ENCODE results near the gene MBTPS1. TPM values are rescaled to one million over a fixed set of nuclear protein-coding genes. Genes with fewer than 3 reads are reported as not detected.

Gene MBTPS1
- total RNA-seq, 1 experiment from 2014 or later = 46.9 TPM

DNA sequence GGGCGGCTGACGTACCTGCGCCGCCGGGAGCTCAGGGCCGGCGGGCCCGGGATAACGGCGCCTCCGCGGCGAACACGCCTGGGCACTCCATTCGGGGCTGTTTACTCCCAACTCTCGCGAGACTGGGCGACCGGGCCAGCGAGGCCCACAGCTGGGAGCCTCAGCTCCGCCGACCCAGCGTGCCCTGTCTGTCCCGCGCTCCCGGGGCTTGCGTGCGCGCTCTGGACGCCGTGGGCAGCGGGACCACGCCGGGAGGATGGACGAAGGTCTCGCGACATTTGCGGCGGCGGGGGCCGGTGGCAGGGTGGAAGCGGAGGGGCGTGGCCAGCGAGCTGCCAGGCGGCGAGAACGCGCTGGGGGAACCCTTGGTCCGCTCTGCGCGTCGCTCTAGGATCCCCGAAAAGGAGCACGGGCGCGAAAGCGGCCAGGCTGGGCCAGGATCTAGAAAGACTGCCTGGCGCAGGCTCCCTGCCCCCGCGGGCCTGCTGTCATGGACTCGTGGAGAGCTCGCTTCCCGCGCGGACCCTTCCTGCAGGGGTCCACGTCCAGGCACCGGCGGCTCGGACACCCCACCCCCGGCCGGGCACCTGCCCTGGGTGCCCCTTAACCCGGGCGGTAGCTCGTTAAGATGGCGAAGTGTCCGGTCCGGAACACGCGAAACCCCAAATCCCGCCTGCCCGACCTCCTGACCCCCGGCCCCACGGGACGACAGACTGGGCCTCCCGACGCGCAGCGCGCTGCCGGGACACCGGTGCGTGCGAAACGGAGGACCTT, at the start of gene MBTPS1 (continued):
- no peak for TF ChIP-seq JUN (CRISPR knock-in tag; IDR thresholded peaks at IDR 0.05)
- TF ChIP-seq SMAD4 (CRISPR knock-in tag; IDR thresholded peaks at IDR 0.05) = no peak
- TF ChIP-seq HMGA2 (CRISPR knock-in tag; IDR thresholded peaks at IDR 0.05) = no peak
- TF ChIP-seq, protein P1, sequence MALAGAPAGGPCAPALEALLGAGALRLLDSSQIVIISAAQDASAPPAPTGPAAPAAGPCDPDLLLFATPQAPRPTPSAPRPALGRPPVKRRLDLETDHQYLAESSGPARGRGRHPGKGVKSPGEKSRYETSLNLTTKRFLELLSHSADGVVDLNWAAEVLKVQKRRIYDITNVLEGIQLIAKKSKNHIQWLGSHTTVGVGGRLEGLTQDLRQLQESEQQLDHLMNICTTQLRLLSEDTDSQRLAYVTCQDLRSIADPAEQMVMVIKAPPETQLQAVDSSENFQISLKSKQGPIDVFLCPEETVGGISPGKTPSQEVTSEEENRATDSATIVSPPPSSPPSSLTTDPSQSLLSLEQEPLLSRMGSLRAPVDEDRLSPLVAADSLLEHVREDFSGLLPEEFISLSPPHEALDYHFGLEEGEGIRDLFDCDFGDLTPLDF (CRISPR knock-in tag; IDR thresholded peaks at IDR 0.05) = no peak
- TF ChIP-seq, protein P2, sequence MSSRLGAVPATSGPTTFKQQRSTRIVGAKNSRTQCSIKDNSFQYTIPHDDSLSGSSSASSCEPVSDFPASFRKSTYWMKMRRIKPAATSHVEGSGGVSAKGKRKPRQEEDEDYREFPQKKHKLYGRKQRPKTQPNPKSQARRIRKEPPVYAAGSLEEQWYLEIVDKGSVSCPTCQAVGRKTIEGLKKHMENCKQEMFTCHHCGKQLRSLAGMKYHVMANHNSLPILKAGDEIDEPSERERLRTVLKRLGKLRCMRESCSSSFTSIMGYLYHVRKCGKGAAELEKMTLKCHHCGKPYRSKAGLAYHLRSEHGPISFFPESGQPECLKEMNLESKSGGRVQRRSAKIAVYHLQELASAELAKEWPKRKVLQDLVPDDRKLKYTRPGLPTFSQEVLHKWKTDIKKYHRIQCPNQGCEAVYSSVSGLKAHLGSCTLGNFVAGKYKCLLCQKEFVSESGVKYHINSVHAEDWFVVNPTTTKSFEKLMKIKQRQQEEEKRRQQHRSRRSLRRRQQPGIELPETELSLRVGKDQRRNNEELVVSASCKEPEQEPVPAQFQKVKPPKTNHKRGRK (CRISPR knock-in tag; IDR thresholded peaks at IDR 0.05; ENCODE audit: borderline replicate concordance) = no peak
- TF ChIP-seq IRF2 (CRISPR knock-in tag; IDR thresholded peaks at IDR 0.05; ENCODE audit: borderline replicate concordance, low read depth) = no peak
- TF ChIP-seq, protein P3, sequence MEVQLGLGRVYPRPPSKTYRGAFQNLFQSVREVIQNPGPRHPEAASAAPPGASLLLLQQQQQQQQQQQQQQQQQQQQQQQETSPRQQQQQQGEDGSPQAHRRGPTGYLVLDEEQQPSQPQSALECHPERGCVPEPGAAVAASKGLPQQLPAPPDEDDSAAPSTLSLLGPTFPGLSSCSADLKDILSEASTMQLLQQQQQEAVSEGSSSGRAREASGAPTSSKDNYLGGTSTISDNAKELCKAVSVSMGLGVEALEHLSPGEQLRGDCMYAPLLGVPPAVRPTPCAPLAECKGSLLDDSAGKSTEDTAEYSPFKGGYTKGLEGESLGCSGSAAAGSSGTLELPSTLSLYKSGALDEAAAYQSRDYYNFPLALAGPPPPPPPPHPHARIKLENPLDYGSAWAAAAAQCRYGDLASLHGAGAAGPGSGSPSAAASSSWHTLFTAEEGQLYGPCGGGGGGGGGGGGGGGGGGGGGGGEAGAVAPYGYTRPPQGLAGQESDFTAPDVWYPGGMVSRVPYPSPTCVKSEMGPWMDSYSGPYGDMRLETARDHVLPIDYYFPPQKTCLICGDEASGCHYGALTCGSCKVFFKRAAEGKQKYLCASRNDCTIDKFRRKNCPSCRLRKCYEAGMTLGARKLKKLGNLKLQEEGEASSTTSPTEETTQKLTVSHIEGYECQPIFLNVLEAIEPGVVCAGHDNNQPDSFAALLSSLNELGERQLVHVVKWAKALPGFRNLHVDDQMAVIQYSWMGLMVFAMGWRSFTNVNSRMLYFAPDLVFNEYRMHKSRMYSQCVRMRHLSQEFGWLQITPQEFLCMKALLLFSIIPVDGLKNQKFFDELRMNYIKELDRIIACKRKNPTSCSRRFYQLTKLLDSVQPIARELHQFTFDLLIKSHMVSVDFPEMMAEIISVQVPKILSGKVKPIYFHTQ (CRISPR knock-in tag; IDR thresholded peaks at IDR 0.05) = no peak
- TF ChIP-seq, protein P4, sequence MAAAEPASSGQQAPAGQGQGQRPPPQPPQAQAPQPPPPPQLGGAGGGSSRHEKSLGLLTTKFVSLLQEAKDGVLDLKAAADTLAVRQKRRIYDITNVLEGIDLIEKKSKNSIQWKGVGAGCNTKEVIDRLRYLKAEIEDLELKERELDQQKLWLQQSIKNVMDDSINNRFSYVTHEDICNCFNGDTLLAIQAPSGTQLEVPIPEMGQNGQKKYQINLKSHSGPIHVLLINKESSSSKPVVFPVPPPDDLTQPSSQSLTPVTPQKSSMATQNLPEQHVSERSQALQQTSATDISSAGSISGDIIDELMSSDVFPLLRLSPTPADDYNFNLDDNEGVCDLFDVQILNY (CRISPR knock-in tag; IDR thresholded peaks at IDR 0.05) = peak; percentile 67
- TF ChIP-seq, protein P5, sequence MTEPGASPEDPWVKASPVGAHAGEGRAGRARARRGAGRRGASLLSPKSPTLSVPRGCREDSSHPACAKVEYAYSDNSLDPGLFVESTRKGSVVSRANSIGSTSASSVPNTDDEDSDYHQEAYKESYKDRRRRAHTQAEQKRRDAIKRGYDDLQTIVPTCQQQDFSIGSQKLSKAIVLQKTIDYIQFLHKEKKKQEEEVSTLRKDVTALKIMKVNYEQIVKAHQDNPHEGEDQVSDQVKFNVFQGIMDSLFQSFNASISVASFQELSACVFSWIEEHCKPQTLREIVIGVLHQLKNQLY (CRISPR knock-in tag; IDR thresholded peaks at IDR 0.05) = peak; percentile 12; the same call in 1 of the 2 replicates
- TF ChIP-seq, protein P6, sequence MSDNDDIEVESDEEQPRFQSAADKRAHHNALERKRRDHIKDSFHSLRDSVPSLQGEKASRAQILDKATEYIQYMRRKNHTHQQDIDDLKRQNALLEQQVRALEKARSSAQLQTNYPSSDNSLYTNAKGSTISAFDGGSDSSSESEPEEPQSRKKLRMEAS (CRISPR knock-in tag; IDR thresholded peaks at IDR 0.05) = peak; percentile 83
- TF ChIP-seq, protein P7, sequence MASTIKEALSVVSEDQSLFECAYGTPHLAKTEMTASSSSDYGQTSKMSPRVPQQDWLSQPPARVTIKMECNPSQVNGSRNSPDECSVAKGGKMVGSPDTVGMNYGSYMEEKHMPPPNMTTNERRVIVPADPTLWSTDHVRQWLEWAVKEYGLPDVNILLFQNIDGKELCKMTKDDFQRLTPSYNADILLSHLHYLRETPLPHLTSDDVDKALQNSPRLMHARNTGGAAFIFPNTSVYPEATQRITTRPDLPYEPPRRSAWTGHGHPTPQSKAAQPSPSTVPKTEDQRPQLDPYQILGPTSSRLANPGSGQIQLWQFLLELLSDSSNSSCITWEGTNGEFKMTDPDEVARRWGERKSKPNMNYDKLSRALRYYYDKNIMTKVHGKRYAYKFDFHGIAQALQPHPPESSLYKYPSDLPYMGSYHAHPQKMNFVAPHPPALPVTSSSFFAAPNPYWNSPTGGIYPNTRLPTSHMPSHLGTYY (CRISPR knock-in tag; IDR thresholded peaks at IDR 0.05) = no peak
- TF ChIP-seq ZNF317 (CRISPR knock-in tag; IDR thresholded peaks at IDR 0.05; ENCODE audit: borderline replicate concordance, low read depth) = no peak
- TF ChIP-seq, protein P8, sequence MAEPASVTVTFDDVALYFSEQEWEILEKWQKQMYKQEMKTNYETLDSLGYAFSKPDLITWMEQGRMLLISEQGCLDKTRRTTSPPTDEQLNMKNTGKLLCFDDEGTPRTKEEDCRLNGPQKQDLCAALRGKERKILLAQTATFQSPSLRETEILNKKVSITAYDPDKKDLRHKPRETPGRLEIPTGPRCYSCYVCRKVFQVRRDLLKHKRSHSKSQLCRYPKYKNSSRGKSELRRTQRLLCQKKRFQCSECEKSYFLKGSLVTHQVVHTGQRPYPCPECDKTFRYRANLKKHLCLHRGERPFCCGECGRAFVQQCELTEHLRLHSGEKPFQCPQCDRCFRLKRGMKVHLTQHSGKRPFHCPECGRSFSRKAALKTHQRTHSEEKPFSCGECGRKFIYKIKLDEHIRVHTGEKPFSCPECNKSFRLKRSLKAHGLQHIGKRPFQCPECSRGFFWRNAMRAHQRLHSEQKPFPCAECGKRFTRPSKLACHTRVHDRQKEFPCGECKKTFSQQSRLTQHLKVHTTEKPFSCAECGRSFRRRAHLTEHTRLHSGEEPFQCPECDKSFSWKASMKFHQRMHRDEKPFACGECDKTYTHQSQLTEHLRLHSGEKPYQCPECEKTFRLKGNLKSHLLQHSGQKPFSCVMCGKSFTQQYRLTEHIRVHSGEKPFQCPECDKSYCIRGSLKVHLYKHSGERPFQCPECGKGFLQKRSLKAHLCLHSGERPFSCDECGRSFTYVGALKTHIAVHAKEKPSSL (CRISPR knock-in tag; conservative IDR thresholded peaks at IDR 0.05) = no peak
- TF ChIP-seq MYBL2 (CRISPR knock-in tag; IDR thresholded peaks at IDR 0.05) = no peak
- TF ChIP-seq FOXJ3 (CRISPR knock-in tag; IDR thresholded peaks at IDR 0.05; ENCODE audit: borderline replicate concordance) = no peak
- TF ChIP-seq ZBTB21 (CRISPR knock-in tag; IDR thresholded peaks at IDR 0.05; ENCODE audit: borderline replicate concordance) = no peak
- TF ChIP-seq NFYB (CRISPR knock-in tag; conservative IDR thresholded peaks at IDR 0.05; ENCODE audit: low read depth) = 0 out of 2 replicates have a peak, but pooled peaks have one; percentile 18
- TF ChIP-seq, protein P9, sequence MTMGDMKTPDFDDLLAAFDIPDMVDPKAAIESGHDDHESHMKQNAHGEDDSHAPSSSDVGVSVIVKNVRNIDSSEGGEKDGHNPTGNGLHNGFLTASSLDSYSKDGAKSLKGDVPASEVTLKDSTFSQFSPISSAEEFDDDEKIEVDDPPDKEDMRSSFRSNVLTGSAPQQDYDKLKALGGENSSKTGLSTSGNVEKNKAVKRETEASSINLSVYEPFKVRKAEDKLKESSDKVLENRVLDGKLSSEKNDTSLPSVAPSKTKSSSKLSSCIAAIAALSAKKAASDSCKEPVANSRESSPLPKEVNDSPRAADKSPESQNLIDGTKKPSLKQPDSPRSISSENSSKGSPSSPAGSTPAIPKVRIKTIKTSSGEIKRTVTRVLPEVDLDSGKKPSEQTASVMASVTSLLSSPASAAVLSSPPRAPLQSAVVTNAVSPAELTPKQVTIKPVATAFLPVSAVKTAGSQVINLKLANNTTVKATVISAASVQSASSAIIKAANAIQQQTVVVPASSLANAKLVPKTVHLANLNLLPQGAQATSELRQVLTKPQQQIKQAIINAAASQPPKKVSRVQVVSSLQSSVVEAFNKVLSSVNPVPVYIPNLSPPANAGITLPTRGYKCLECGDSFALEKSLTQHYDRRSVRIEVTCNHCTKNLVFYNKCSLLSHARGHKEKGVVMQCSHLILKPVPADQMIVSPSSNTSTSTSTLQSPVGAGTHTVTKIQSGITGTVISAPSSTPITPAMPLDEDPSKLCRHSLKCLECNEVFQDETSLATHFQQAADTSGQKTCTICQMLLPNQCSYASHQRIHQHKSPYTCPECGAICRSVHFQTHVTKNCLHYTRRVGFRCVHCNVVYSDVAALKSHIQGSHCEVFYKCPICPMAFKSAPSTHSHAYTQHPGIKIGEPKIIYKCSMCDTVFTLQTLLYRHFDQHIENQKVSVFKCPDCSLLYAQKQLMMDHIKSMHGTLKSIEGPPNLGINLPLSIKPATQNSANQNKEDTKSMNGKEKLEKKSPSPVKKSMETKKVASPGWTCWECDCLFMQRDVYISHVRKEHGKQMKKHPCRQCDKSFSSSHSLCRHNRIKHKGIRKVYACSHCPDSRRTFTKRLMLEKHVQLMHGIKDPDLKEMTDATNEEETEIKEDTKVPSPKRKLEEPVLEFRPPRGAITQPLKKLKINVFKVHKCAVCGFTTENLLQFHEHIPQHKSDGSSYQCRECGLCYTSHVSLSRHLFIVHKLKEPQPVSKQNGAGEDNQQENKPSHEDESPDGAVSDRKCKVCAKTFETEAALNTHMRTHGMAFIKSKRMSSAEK (CRISPR knock-in tag; IDR thresholded peaks at IDR 0.05; ENCODE audit: borderline replicate concordance) = no peak
